Peyer's patch (tissue), 4 donors: Measurements from ENCODE around the gene GSTT2. TPM values are rescaled to one million over a fixed set of nuclear protein-coding genes. Genes with fewer than 3 reads are reported as not detected.

Experiments used
- DNase-seq, 3 donors: peaks; one replicate each; pipeline ENCODE4 v3.0.0-alpha.2; 2017 to 2019
- H3K27ac ChIP-seq, 4 donors: fragments of 200-600 bp; sonication (generic); one replicate each; pipeline ENCODE4 v1.5.1; 2016 to 2019
- H3K27me3 ChIP-seq, 2 donors: fragments of 200-600 bp; sonication (generic); one replicate each; pipeline ENCODE4 v1.5.1; 2019
- H3K36me3 ChIP-seq, 3 donors: fragments of 200-600 bp; sonication (generic); one replicate each; pipeline ENCODE4 v1.5.1; 2016 to 2019
- H3K4me1 ChIP-seq, 4 donors: fragments of 200-600 bp; sonication (generic); one replicate each; pipeline ENCODE4 v1.5.1; 2016 to 2019
- H3K4me3 ChIP-seq, 4 donors: fragments of 200-600 bp; sonication (generic); 1 replicate in 3 of 4; 2 replicates in 1 of 4; pipeline ENCODE4 v1.5.1; 2016 to 2019; ENCODE audit warnings: mild to moderate bottlenecking in 1 of 4
- H3K9me3 ChIP-seq, 4 donors: fragments of 200-600 bp; sonication (generic); one replicate each; pipeline ENCODE4 v1.5.1; 2016 to 2019; ENCODE audit warnings: mild to moderate bottlenecking in 1 of 4
- POLR2A ChIP-seq, 2 donors: fragments of 450-650 bp; IDR thresholded peaks; one replicate each; pipeline ENCODE4 v1.5.1; 2017; ENCODE audit warnings: antibody characterized with exemption in 2 of 2, mild to moderate bottlenecking in 2 of 2, moderate library complexity in 2 of 2
- total RNA-seq, 4 donors: library from RNA; depleted of rRNA; stranded (reverse); fragments of >200 nt; gene quantifications; one replicate each; pipeline ENCODE4 v1.1.0, GENCODE V29; 2016
- TF ChIP-seq, protein P1 (sequence below), 6 experiments: fragments of 450-650 bp in 4 of 6; fragments of 200-600 bp in 2 of 6; sonication (generic) in 1 of 6; IDR thresholded peaks; one replicate each; pipeline ENCODE4 v1.5.1; 2017 to 2019; ENCODE audit warnings: antibody characterized with exemption in 6 of 6, mild to moderate bottlenecking in 3 of 6, moderate library complexity in 1 of 6

GSTT2 gene
- total RNA-seq, 4 donors from 2014 or later = not detected

DNA sequence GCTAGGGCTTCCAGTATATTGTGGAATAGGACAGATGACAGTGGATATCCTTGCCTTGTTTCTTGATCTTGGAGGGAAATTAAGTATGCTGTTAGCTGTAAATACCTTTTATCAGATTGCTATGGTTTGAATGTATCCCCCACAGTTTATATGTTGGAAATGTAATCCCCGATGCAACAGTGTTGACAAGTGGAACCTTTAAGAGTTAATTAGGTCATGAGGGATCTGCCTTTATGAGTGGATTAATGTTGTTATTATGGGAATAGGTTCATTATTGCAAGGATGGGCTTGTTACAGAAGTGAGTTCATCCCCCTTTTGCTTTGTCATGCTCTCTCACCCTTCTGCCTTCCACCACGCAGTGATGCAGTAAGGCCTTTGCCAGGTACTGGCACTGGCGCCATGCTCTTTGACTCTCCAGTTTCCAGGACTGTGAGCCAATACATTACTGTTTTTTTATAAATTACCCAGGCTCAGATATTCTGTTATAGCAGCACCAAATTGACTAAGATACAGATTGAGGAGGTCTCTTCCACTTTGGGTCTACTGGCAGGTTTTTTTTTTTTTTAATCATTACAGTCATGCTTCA is 47.5 kb downstream of the GSTT2 start:
- no peak overlapping the region for H3K4me3 ChIP-seq
- no peaks in the 10 kb centered on the region for H3K4me1 ChIP-seq
- H3K9me3 ChIP-seq = no peaks in the 10 kb centered on the region
- DNase-seq = no peak
- H3K36me3 ChIP-seq = peaks cover 0 to 13% (median 0%) of the 10 kb centered on the region in 3 donors
- H3K27ac ChIP-seq = no peak overlapping the region
- TF ChIP-seq, protein P1, sequence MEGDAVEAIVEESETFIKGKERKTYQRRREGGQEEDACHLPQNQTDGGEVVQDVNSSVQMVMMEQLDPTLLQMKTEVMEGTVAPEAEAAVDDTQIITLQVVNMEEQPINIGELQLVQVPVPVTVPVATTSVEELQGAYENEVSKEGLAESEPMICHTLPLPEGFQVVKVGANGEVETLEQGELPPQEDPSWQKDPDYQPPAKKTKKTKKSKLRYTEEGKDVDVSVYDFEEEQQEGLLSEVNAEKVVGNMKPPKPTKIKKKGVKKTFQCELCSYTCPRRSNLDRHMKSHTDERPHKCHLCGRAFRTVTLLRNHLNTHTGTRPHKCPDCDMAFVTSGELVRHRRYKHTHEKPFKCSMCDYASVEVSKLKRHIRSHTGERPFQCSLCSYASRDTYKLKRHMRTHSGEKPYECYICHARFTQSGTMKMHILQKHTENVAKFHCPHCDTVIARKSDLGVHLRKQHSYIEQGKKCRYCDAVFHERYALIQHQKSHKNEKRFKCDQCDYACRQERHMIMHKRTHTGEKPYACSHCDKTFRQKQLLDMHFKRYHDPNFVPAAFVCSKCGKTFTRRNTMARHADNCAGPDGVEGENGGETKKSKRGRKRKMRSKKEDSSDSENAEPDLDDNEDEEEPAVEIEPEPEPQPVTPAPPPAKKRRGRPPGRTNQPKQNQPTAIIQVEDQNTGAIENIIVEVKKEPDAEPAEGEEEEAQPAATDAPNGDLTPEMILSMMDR (IDR thresholded peaks at IDR 0.05) = no peak
- no peak for TF ChIP-seq POLR2A (IDR thresholded peaks at IDR 0.05)
- H3K27me3 ChIP-seq = no peaks in the 10 kb centered on the region

DNA sequence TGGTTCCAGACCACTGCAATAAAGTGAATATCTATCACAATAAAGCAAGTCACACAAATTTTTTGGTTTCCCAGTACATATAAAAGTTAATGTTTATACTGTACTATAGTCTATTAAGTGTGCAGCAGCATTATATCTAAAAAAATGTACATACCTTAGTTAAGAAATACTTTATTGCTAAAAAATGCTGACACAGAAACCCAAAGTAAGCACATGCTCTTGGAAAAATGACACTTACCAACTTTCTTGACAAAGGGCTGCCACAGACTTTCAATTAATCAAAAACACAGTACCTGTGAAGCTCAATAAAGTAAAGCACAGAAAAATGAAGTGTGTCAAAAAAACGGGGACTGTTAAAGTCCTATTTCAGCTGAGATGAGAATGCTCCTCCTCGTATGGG is 48.1 kb downstream of the GSTT2 start:
- no peaks in the 10 kb centered on the region for H3K9me3 ChIP-seq
- no peaks in the 10 kb centered on the region for H3K4me1 ChIP-seq
- no peak overlapping the region for H3K27ac ChIP-seq
- no peak overlapping the region for H3K4me3 ChIP-seq
- TF ChIP-seq, protein P1 (IDR thresholded peaks at IDR 0.05) = no peak
- TF ChIP-seq POLR2A (IDR thresholded peaks at IDR 0.05) = no peak
- no peak for DNase-seq
- H3K36me3 ChIP-seq = peaks cover 0 to 13% (median 0%) of the 10 kb centered on the region in 3 donors
- H3K27me3 ChIP-seq = no peaks in the 10 kb centered on the region

DNA sequence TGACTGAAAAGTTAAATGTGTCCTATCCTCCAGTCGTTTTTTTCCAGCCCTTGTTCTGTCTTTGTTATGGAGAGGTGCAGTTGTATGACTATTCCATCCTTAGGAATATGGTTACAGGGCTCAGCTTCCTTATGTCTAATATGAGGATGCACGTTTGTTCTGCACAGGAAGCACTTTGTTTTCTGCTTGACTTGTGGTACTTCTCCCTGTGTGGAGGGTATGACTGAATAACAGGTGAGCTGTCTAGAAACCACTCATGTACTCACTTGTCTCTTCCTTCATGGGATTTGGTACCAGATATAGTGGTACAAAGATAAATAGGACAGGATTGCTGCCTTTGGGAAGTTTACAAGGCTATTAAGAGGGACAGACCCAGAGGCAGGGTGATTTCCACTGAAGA is 48.6 kb downstream of the GSTT2 start:
- Histone ChIP-seq H3K4me3 (no peak overlapping the region), H3K27ac (no peak overlapping the region), H3K4me1 (no peaks in the 10 kb centered on the region), H3K27me3 (no peaks in the 10 kb centered on the region), H3K36me3 (peaks cover 0 to 13% (median 0%) of the 10 kb centered on the region in 3 donors), H3K9me3 (no peaks in the 10 kb centered on the region)
- DNase-seq = no peak
- TF ChIP-seq POLR2A (IDR thresholded peaks at IDR 0.05) = no peak
- TF ChIP-seq, protein P1 (IDR thresholded peaks at IDR 0.05) = no peak

DNA sequence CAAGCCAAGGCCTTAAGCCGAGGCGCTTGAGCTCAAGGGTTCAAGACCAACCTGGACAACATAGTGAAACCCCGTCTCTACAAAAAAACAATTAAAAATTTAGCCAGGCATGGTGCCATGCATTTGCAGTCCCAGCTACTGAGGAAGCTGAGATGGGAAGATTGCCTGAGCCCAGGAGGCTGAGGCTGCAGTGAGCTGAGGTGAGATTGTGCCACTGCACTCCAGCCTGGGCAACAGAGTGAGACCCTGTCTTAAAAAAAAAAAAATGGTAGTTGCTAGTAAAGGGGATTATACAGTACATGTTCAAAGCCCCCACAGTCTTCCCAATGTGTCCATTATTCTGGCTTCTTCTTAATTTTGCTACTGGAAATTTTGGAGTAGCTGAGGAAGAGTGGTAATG is 49.4 kb downstream of the GSTT2 start:
- no peak for DNase-seq
- Histone ChIP-seq H3K4me1 (no peaks in the 10 kb centered on the region), H3K36me3 (peaks cover 0 to 13% (median 0%) of the 10 kb centered on the region in 3 donors), H3K27ac (no peak overlapping the region), H3K9me3 (no peaks in the 10 kb centered on the region), H3K27me3 (no peaks in the 10 kb centered on the region), H3K4me3 (no peak overlapping the region)
- TF ChIP-seq POLR2A (IDR thresholded peaks at IDR 0.05) = no peak
- TF ChIP-seq, protein P1 (IDR thresholded peaks at IDR 0.05) = no peak

DNA sequence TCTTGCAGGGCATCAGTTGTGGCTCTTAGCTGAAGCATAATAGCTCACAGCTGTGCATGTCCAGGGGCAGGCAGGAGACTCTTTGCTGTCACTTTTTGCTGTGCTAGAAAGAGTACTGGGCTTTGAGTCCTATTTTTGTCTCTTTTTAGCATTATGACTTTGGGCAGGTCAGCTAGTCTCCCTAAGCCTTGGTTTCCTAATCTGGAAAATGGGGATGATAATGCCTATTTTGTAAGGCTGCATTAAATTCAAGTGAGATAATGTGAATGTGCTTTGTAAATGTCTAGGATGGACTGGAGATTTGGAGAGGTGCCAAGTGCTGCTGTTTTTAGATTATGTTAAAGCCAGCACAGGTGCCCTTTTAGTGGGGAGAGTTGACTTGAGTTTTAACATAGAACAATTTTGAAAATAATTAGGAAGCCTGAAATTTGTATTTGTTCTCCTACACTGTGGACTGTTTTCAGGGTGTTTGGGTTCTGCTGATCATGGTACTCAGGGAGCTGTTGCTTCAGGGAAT is 50.3 kb downstream of the GSTT2 start:
- DNase-seq = no peak
- TF ChIP-seq, protein P1 (IDR thresholded peaks at IDR 0.05) = no peak
- TF ChIP-seq POLR2A (IDR thresholded peaks at IDR 0.05) = no peak
- no peak overlapping the region for H3K4me3 ChIP-seq
- no peaks in the 10 kb centered on the region for H3K9me3 ChIP-seq
- peaks cover 0 to 13% (median 0%) of the 10 kb centered on the region in 3 donors for H3K36me3 ChIP-seq
- no peaks in the 10 kb centered on the region for H3K27me3 ChIP-seq
- no peak overlapping the region for H3K27ac ChIP-seq
- no peaks in the 10 kb centered on the region for H3K4me1 ChIP-seq

Other genes starting within 250 kb of the GSTT2 start
- gene ZNF70, start 229.0 kb upstream of the GSTT2 start, total RNA-seq = 10 to 100 TPM in 1 of 4 donors, 1 to 10 TPM in 3; 2.5 to 25.6 (median 6.2) TPM
- gene VPREB3, start 225.7 kb upstream of the GSTT2 start, total RNA-seq = 10 to 100 TPM in 1 of 4 donors, not detected in 3; 29.7 TPM
- not detected for gene C22orf15, start 217.1 kb upstream of the GSTT2 start, total RNA-seq
- 100 to 1,000 TPM; 112 to 219 (median 142) TPM for gene CHCHD10, start 212.2 kb upstream of the GSTT2 start, total RNA-seq
- gene MMP11, start 207.3 kb upstream of the GSTT2 start, total RNA-seq = 10 to 100 TPM in 3 of 4 donors, 1 to 10 TPM in 1; 2.9 to 19.5 (median 13.7) TPM
- gene SMARCB1, start 193.2 kb upstream of the GSTT2 start, total RNA-seq = 10 to 100 TPM; 45.7 to 94.9 (median 77.0) TPM
- 10 to 100 TPM in 1 of 4 donors, 1 to 10 TPM in 3; 1.1 to 17.3 (median 3.4) TPM for gene DERL3, start 141.1 kb upstream of the GSTT2 start, total RNA-seq
- gene SLC2A11, start 122.3 kb upstream of the GSTT2 start, total RNA-seq = 10 to 100 TPM in 3 of 4 donors, 1 to 10 TPM in 1; 8.3 to 16.0 (median 14.8) TPM
- 100 to 1,000 TPM in 3 of 4 donors, 10 to 100 TPM in 1; 97.9 to 206 (median 151) TPM for gene MIF, start 85.8 kb upstream of the GSTT2 start, total RNA-seq
- 1 to 10 TPM in 2 of 4 donors, not detected in 2; 1.2 to 3.3 TPM for gene GSTT2B, start 18.9 kb upstream of the GSTT2 start, total RNA-seq
- gene DDTL, start 13.2 kb upstream of the GSTT2 start, total RNA-seq = 1 to 10 TPM in 2 of 4 donors, under 1 TPM in 1, not detected in 1; 0.67 to 9.9 (median 6.3) TPM
- 100 to 1,000 TPM; 225 to 338 (median 285) TPM for gene DDT, start 5.7 kb upstream of the GSTT2 start, total RNA-seq
- gene GSTT4, start 25.3 kb downstream of the GSTT2 start, total RNA-seq = not detected
- 100 to 1,000 TPM in 1 of 4 donors, 10 to 100 TPM in 3; 69.4 to 166 (median 93.5) TPM for gene CABIN1, start 31.2 kb downstream of the GSTT2 start, total RNA-seq
- gene SUSD2, start 201.4 kb downstream of the GSTT2 start, total RNA-seq = 100 to 1,000 TPM in 2 of 4 donors, 10 to 100 TPM in 2; 10.7 to 367 (median 209) TPM